ENCODE data around the gene NEK3. TPM values are rescaled to one million over a fixed set of nuclear protein-coding genes. Genes with fewer than 3 reads are reported as not detected.
A peak's percentile ranks its signal among the peaks of the same experiment; 100 is the strongest.
"Not testable (repeated sequence)": the region's sequence is repeated elsewhere in the genome, so short reads cannot be mapped to it uniquely, and the experiment has no call there.

Gene NEK3, protein sequence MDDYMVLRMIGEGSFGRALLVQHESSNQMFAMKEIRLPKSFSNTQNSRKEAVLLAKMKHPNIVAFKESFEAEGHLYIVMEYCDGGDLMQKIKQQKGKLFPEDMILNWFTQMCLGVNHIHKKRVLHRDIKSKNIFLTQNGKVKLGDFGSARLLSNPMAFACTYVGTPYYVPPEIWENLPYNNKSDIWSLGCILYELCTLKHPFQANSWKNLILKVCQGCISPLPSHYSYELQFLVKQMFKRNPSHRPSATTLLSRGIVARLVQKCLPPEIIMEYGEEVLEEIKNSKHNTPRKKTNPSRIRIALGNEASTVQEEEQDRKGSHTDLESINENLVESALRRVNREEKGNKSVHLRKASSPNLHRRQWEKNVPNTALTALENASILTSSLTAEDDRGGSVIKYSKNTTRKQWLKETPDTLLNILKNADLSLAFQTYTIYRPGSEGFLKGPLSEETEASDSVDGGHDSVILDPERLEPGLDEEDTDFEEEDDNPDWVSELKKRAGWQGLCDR
- total RNA-seq (1 to 10 TPM; 6.4 to 8.2 TPM), polyA plus RNA-seq (1 to 10 TPM; 3.4 to 7.3 TPM)

DNA sequence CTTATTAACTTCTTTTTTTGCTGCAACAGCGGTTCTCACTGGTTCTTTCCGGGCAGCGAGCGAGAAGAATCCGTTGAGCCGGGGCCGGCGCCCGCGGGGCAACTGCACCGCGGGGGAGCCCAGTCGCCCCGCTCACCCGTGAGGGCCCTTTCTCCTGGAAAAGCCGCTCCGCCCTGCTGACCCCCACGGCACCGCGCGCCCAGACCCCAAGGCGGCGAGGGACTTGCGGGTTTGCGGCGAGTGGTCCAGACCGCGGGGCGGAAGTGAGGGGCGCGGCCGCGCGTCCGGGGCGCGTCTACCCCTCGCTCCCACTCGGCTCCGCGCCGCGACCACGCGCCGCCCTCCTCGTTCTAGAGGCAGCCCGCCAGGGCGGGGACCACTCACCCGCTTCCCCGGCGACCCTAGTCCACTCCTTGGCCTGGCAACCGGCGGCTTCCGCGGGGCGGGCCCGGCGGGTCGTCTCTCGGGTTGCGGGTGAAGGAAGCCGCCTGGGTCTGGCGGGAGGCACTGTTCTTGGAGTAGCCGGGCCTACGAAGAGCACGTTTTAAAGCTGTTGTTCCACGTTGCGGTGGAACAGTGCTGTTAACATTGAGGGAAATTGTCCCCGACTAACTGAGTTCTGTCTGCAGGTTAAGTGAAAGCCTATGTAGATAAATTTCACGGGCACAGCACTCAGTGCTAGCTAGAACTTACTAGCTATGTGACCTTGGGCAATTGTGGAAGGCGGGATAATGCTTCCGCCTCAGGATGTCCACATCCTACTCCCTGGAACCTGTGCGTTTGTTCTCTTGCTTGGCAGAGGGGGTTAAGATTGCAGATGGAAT is at the start of gene NEK3:
Gene NEK3 (minus strand): TSS at position 439 of the 824 bp plus-strand sequence. CDS start 3,406 bp downstream, outside the sequence.
- Histone ChIP-seq H3K4me3 (ENCODE audit: low read length in 2 of 2) (peak within 1 kb of the TSS; percentile 55 to 70), H3K36me3 (ENCODE audit: insufficient read depth, low read length) (no peaks in the 10 kb centered on the region), H3K27ac (ENCODE audit: low read depth, low read length) (peak within 1 kb of the TSS; percentile 40), H3K9me3 (ENCODE audit: control insufficient read depth in 1 of 2, low read length in 2 of 2) (no peaks in the 10 kb centered on the region), H3K27me3 (ENCODE audit: insufficient read depth, low read length) (no peaks in the 10 kb centered on the region), H3K4me1 (ENCODE audit: insufficient read depth, low read length) (peaks cover 15% of the 10 kb centered on the region)
- intact Hi-C loops (cut with micrococcal nuclease): loop anchor here (1.0 kb wide), 2 partner anchors 35 to 147 kb away; partner anchors contain the start of gene ALG11
- no peaks in the 10 kb centered on the region for H3K27me3 Mint-ChIP-seq
- H3K9me3 Mint-ChIP-seq: no peaks in the 10 kb centered on the region
- CTCF ChIA-PET (ENCODE audit: partially characterized antibody): interaction anchor here (0.7 to 1.7 kb wide), 6 partner anchors 8 to 292 kb away, joined by 3 to 9 read pairs (median 4); partner anchors contain the start of genes NEK5 and VPS36
- peak within 1 kb of the TSS; percentile 89 to 95 (median 93) for H3K4me3 Mint-ChIP-seq
- peaks cover 0 to 2% of the 10 kb centered on the region in 2 donors for H3K36me3 Mint-ChIP-seq
- DNase-seq: peak; percentile 53 to 65 (median 59)
- peak within 1 kb of the TSS; percentile 73 to 95 (median 86) for H3K27ac Mint-ChIP-seq
- H3K4me1 Mint-ChIP-seq: peaks cover 27 to 46% (median 32%) of the 10 kb centered on the region in 4 donors
- POLR2A ChIA-PET (ENCODE audit: partially characterized antibody): interaction anchor here (0.8 to 2.7 kb wide), 10 partner anchors 13 to 706 kb away, joined by 3 to 17 read pairs (median 4); partner anchors contain the start of genes ALG11, INTS6, NEK5 and VPS36

DNA sequence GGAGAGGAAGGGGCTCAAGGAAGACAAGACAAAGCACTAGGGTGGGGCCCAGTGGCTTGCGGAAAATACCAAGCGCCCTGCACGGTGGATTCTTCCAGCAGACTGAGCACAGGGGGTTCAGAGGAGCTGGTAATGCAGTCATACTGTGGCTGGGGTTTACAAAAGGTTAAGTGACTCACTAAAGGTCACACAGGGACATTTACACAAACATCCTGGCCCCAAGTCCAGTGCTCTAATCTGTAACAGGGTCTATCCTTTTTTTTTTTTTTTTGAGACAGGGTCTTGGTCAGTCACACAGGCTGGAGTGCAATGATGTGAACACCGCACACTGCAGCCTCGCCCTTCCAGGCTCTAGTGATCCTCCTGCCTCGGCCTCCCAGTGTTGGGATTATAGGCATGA is 49.0 kb upstream of the NEK3 start:
- CTCF ChIA-PET (ENCODE audit: partially characterized antibody); H3K27me3 Mint-ChIP-seq; H3K9me3 ChIP-seq (ENCODE audit: control insufficient read depth in 1 of 2, low read length in 2 of 2); H3K9me3 Mint-ChIP-seq; intact Hi-C loops (cut with micrococcal nuclease); H3K4me3 ChIP-seq (ENCODE audit: low read length in 2 of 2); H3K4me1 ChIP-seq (ENCODE audit: insufficient read depth, low read length); H3K4me1 Mint-ChIP-seq; POLR2A ChIA-PET (ENCODE audit: partially characterized antibody); H3K36me3 ChIP-seq (ENCODE audit: insufficient read depth, low read length); H3K27ac Mint-ChIP-seq; DNase-seq; H3K27me3 ChIP-seq (ENCODE audit: insufficient read depth, low read length); H3K36me3 Mint-ChIP-seq; H3K4me3 Mint-ChIP-seq; H3K27ac ChIP-seq (ENCODE audit: low read depth, low read length): not testable (repeated sequence)

DNA sequence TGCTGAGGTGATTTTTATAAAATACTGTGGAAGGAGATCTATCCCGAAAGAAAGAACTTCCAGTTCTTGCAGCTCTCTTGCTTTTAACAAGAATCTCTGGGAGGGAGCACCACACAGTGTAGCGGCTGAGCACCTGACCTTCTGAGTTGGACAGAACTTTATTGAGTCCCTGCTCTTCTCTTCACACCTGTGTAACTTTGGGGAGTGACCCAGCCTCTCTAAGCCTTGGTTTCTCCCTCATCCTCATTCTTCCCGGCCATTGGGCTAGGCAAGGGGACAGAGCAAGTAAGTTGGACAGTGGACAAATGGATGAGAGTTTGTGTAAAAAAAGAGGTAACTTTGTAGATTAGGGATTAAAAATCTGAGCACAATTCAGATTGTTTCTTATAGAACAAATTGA is 48.5 kb upstream of the NEK3 start:
- H3K9me3 ChIP-seq (ENCODE audit: control insufficient read depth in 1 of 2, low read length in 2 of 2); H3K4me3 ChIP-seq (ENCODE audit: low read length in 2 of 2); H3K27ac ChIP-seq (ENCODE audit: low read depth, low read length); H3K4me3 Mint-ChIP-seq; H3K27me3 Mint-ChIP-seq; H3K27ac Mint-ChIP-seq; DNase-seq; H3K9me3 Mint-ChIP-seq; intact Hi-C loops (cut with micrococcal nuclease); H3K27me3 ChIP-seq (ENCODE audit: insufficient read depth, low read length); H3K4me1 Mint-ChIP-seq; H3K36me3 ChIP-seq (ENCODE audit: insufficient read depth, low read length); H3K4me1 ChIP-seq (ENCODE audit: insufficient read depth, low read length); POLR2A ChIA-PET (ENCODE audit: partially characterized antibody); CTCF ChIA-PET (ENCODE audit: partially characterized antibody); H3K36me3 Mint-ChIP-seq: not testable (repeated sequence)

GRCh38 chr13:52207337-52207736 is 47.9 kb upstream of the NEK3 start:
- POLR2A ChIA-PET (ENCODE audit: partially characterized antibody); H3K4me3 Mint-ChIP-seq; DNase-seq; intact Hi-C loops (cut with micrococcal nuclease); H3K9me3 Mint-ChIP-seq; H3K36me3 ChIP-seq (ENCODE audit: insufficient read depth, low read length); H3K4me1 ChIP-seq (ENCODE audit: insufficient read depth, low read length); CTCF ChIA-PET (ENCODE audit: partially characterized antibody); H3K4me3 ChIP-seq (ENCODE audit: low read length in 2 of 2); H3K27ac Mint-ChIP-seq; H3K9me3 ChIP-seq (ENCODE audit: control insufficient read depth in 1 of 2, low read length in 2 of 2); H3K36me3 Mint-ChIP-seq; H3K4me1 Mint-ChIP-seq; H3K27me3 Mint-ChIP-seq; H3K27ac ChIP-seq (ENCODE audit: low read depth, low read length); H3K27me3 ChIP-seq (ENCODE audit: insufficient read depth, low read length): not testable (repeated sequence)

DNA sequence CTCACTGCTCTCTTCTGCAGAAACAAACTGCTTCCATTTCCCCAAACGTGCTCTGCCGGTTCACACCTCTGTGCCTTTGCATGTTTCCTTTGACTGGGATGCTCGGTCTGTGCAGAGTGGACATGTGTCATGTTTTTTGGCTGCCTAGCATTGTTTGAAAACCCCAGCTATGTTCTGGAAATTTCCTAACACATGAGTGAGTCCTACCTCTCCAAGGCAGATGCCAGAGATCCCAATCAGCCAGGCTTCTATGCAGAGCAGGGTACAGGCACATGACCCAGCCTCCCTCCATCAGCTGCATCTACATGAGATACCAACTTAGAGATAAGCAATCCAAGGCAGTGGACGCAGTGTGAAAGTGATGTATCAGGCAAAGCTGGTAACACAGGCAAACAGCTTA is 45.1 kb upstream of the NEK3 start:
- H3K9me3 ChIP-seq (ENCODE audit: control insufficient read depth in 1 of 2, low read length in 2 of 2); H3K4me3 Mint-ChIP-seq; H3K27me3 ChIP-seq (ENCODE audit: insufficient read depth, low read length); H3K27ac ChIP-seq (ENCODE audit: low read depth, low read length); H3K4me1 ChIP-seq (ENCODE audit: insufficient read depth, low read length); H3K36me3 Mint-ChIP-seq; H3K4me3 ChIP-seq (ENCODE audit: low read length in 2 of 2); H3K36me3 ChIP-seq (ENCODE audit: insufficient read depth, low read length); H3K27ac Mint-ChIP-seq; H3K4me1 Mint-ChIP-seq; intact Hi-C loops (cut with micrococcal nuclease); DNase-seq; H3K27me3 Mint-ChIP-seq; POLR2A ChIA-PET (ENCODE audit: partially characterized antibody); H3K9me3 Mint-ChIP-seq: not testable (repeated sequence)
- CTCF ChIA-PET (ENCODE audit: partially characterized antibody): interaction anchor here (1.2 to 4.7 kb wide), 3 partner anchors 9 to 203 kb away, joined by 3 to 21 read pairs (median 7); no protein-coding TSS in a partner anchor

GRCh38 chr13:52203864-52204263 is 44.5 kb upstream of the NEK3 start:
- H3K9me3 ChIP-seq (ENCODE audit: control insufficient read depth in 1 of 2, low read length in 2 of 2); H3K27ac ChIP-seq (ENCODE audit: low read depth, low read length); H3K27me3 ChIP-seq (ENCODE audit: insufficient read depth, low read length); H3K9me3 Mint-ChIP-seq; H3K27me3 Mint-ChIP-seq; DNase-seq; H3K36me3 Mint-ChIP-seq; H3K36me3 ChIP-seq (ENCODE audit: insufficient read depth, low read length); intact Hi-C loops (cut with micrococcal nuclease); H3K4me1 Mint-ChIP-seq; H3K4me1 ChIP-seq (ENCODE audit: insufficient read depth, low read length); H3K4me3 Mint-ChIP-seq; POLR2A ChIA-PET (ENCODE audit: partially characterized antibody); H3K4me3 ChIP-seq (ENCODE audit: low read length in 2 of 2): not testable (repeated sequence)
- CTCF ChIA-PET (ENCODE audit: partially characterized antibody): interaction anchor here (0.8 to 4.7 kb wide), 4 partner anchors 9 to 211 kb away, joined by 3 to 21 read pairs (median 5); no protein-coding TSS in a partner anchor
- peak overlapping the region in 1 of 7 donors; percentile 51 for H3K27ac Mint-ChIP-seq

DNA sequence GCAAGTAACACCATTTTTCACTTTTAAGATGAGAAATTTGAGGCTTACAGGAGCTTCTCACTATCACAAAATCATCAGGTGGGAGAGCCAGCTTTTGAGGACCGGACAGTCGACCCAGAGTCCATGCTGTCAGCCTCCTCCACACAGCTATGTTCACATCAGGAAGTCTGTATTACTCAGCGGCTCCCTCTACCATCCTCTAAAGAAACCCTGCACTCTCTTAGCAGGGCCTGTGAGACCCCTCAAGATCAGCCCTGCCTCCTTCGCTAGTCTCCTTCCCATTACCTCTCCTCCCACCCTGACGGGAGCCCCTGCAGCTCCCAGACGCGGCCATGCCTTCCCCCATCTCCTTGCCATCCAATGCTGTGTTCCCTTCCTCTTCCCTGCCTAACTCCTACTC is 43.1 kb upstream of the NEK3 start:
- H3K9me3 Mint-ChIP-seq; DNase-seq; H3K4me1 Mint-ChIP-seq; H3K9me3 ChIP-seq (ENCODE audit: control insufficient read depth in 1 of 2, low read length in 2 of 2); H3K27me3 ChIP-seq (ENCODE audit: insufficient read depth, low read length); POLR2A ChIA-PET (ENCODE audit: partially characterized antibody); H3K4me1 ChIP-seq (ENCODE audit: insufficient read depth, low read length); H3K4me3 Mint-ChIP-seq; intact Hi-C loops (cut with micrococcal nuclease); H3K36me3 ChIP-seq (ENCODE audit: insufficient read depth, low read length); H3K36me3 Mint-ChIP-seq; H3K4me3 ChIP-seq (ENCODE audit: low read length in 2 of 2); H3K27ac ChIP-seq (ENCODE audit: low read depth, low read length); H3K27me3 Mint-ChIP-seq: not testable (repeated sequence)
- CTCF ChIA-PET (ENCODE audit: partially characterized antibody): interaction anchor here (1.1 to 4.7 kb wide), 5 partner anchors 75 to 388 kb away, joined by 4 to 21 read pairs (median 7); partner anchors contain the start of gene TMEM272
- peak overlapping the region in 2 of 7 donors; percentile 13 to 44 for H3K27ac Mint-ChIP-seq

Measured in CD4-positive, alpha-beta memory T cell (primary cell).